Right atrium auricular region (tissue), 2 donors: ENCODE measurements around the gene MLLT10. TPM values are rescaled to one million over a fixed set of nuclear protein-coding genes. Genes with fewer than 3 reads are reported as not detected.
"Not testable (repeated sequence)": the region's sequence is repeated elsewhere in the genome, so short reads cannot be mapped to it uniquely, and the experiment has no call there.

Source experiments
- DNase-seq: peaks from one replicate; pipeline ENCODE4 v3.0.0-alpha.2; 2019; ENCODE audit warnings: low spot score
- H3K27ac ChIP-seq, 2 donors: fragments of 200-600 bp; sonication (generic); 1 replicate in 1 of 2; 2 replicates in 1 of 2; pipeline ENCODE4 v1.5.1; 2016 to 2019
- H3K27me3 ChIP-seq, 2 donors: fragments of 200-600 bp; sonication (generic); one replicate each; pipeline versions ENCODE4 v1.5.1 to v1.6.0; 2017 to 2019
- H3K36me3 ChIP-seq: fragments of 200-600 bp; sonication (generic); one replicate; pipeline ENCODE4 v1.5.1; 2016
- H3K4me1 ChIP-seq, 2 donors: fragments of 200-600 bp; sonication (generic); one replicate each; pipeline versions ENCODE4 v1.5.1 to v1.6.0; 2017 to 2019
- H3K4me3 ChIP-seq, 2 donors: fragments of 200-600 bp; sonication (generic); 1 replicate in 1 of 2; 2 replicates in 1 of 2; pipeline ENCODE4 v1.5.1; 2017 to 2019; ENCODE audit warnings: mild to moderate bottlenecking in 1 of 2, moderate library complexity in 1 of 2
- H3K9me3 ChIP-seq, 2 donors: fragments of 200-600 bp; sonication (generic); one replicate each; pipeline ENCODE4 v1.5.1; 2019
- total RNA-seq, 2 donors: library from RNA; depleted of rRNA; stranded (reverse); fragments of >200 nt; gene quantifications; one replicate each; pipeline ENCODE4 v1.1.0, GENCODE V29; 2016
- TF ChIP-seq, protein P1 (sequence below), 2 donors: fragments of 200-600 bp; sonication (generic); IDR thresholded peaks; one replicate each; pipeline ENCODE4 v1.5.1; 2019; ENCODE audit warnings: antibody characterized with exemption in 2 of 2

The MLLT10 gene
- total RNA-seq, 2 donors from 2014 or later = 18.8 to 27.2 TPM

DNA sequence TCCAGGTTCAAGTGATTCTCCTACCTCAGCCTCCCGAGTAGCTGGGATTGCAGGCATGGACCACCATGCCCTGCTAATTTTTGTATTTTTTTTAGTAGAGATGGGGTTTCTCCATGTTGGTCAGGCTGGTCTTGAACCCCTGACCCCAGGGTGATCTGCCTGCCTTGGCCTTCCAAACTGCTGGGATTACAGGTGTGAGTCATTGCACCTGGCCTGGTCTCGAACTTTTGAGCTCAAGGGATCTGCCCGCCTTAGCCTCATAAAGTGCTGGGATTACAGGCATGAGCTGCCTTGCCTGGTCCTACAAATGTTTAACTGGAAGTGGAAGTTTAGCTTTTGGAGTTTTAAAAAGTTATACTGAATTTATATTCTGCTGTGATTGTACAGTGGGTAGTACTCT lies 2.8 kb downstream of the MLLT10 start:
- Histone ChIP-seq H3K36me3 (peaks cover 49% of the 10 kb centered on the region), H3K4me1 (peaks cover 0 to 30% of the 10 kb centered on the region in 2 donors), H3K9me3 (no peaks in the 10 kb centered on the region), H3K27ac (no peak overlapping the region), H3K4me3 (no peak overlapping the region), H3K27me3 (no peaks in the 10 kb centered on the region)
- TF ChIP-seq, protein P1, sequence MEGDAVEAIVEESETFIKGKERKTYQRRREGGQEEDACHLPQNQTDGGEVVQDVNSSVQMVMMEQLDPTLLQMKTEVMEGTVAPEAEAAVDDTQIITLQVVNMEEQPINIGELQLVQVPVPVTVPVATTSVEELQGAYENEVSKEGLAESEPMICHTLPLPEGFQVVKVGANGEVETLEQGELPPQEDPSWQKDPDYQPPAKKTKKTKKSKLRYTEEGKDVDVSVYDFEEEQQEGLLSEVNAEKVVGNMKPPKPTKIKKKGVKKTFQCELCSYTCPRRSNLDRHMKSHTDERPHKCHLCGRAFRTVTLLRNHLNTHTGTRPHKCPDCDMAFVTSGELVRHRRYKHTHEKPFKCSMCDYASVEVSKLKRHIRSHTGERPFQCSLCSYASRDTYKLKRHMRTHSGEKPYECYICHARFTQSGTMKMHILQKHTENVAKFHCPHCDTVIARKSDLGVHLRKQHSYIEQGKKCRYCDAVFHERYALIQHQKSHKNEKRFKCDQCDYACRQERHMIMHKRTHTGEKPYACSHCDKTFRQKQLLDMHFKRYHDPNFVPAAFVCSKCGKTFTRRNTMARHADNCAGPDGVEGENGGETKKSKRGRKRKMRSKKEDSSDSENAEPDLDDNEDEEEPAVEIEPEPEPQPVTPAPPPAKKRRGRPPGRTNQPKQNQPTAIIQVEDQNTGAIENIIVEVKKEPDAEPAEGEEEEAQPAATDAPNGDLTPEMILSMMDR (IDR thresholded peaks at IDR 0.05) = no peak
- DNase-seq = no peak

DNA sequence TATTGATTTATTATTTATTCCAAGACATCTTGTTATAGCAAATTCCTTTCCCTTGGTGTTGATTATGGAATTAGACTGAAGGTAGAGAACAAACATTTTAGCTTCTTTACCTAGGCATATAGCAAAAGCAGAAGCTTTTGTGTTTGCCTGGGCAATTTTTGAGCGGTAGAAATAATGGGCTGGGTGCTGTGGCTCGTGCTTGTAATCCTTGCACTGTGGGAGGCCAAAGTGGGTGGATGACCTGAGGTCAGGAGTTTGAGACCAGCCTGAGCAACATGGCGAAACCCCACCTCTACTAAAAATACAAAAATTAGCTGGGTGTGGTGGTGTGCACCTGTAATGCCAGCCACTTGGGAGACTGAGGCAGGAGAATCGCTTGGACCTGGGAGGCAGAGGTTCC lies 6.7 kb downstream of the MLLT10 start:
- H3K4me3 ChIP-seq, H3K27ac ChIP-seq, H3K27me3 ChIP-seq, H3K9me3 ChIP-seq, DNase-seq: not testable (repeated sequence)
- Histone ChIP-seq H3K4me1 (peaks cover 0 to 10% of the 10 kb centered on the region in 2 donors), H3K36me3 (peaks cover 81% of the 10 kb centered on the region)

DNA sequence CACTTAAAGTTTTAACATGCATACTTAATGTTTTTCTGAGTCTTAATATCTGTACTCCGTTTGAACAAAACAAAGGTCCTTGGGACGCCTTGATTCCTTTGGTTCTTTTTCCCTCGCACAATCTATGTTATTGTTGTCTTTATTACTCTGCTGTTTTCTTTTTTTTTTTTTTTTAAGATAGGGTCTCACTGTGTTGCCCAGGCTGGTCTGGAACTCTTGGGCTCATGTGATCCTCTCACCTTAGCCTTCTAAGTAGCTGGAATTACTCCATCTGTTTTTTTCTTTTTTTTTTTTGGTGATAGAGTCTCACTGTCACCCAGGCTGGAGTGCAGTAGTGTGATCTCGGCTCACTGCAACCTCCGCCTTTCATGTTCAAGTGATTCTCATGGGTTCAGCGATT lies 13.2 kb downstream of the MLLT10 start:
- no peaks in the 10 kb centered on the region for H3K9me3 ChIP-seq
- H3K4me1 ChIP-seq = no peaks in the 10 kb centered on the region
- no peak overlapping the region for H3K27ac ChIP-seq
- peaks cover 53% of the 10 kb centered on the region for H3K36me3 ChIP-seq
- no peak for DNase-seq
- H3K27me3 ChIP-seq = no peaks in the 10 kb centered on the region
- H3K4me3 ChIP-seq = no peak overlapping the region
- TF ChIP-seq, protein P1 (IDR thresholded peaks at IDR 0.05) = no peak

DNA sequence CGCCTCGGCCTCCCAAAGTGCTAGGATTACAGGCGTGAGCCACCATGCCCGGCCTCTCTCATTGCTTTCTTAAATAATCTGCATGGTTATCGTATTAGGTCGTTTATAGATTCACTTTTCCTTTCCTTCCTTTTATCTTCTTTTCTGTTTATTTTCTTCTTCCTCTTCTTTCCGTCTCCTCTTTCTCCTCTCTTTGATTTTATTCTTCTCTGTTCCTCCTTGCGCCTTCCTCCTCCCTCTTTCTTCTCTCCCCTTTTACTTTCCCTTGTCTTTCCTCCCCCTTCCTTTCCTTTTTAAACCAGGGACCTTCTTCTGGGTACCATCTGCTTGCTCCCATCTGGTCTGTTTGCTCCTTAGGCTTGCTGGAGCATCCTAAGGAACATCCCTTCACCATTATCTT lies 18.6 kb downstream of the MLLT10 start:
- peaks cover 35% of the 10 kb centered on the region for H3K36me3 ChIP-seq
- H3K4me3 ChIP-seq = no peak overlapping the region
- no peaks in the 10 kb centered on the region for H3K4me1 ChIP-seq
- no peaks in the 10 kb centered on the region for H3K27me3 ChIP-seq
- DNase-seq = no peak
- H3K27ac ChIP-seq = no peak overlapping the region
- H3K9me3 ChIP-seq = no peaks in the 10 kb centered on the region
- TF ChIP-seq, protein P1 (IDR thresholded peaks at IDR 0.05) = no peak

DNA sequence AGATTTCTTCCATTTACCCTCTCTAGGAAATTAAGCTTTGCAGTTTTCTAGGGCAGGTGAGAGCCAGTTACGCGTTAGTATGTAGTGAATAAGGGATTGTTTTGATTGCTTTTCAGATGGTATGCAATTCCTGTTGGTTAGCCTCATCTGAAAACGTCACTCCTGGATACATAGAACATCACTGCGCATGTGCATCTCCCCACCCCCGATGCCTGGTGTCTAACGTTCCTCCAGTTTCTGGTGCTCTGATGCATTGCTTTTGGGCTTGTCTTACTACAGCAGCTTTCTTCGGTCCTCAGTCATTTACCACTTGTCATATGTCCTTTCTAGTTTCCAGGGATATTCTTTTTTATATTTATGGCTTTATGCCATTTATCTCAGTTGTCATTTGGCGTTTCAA lies 22.5 kb downstream of the MLLT10 start:
- Histone ChIP-seq H3K27ac (no peak overlapping the region), H3K36me3 (peaks cover 49% of the 10 kb centered on the region), H3K4me1 (peaks cover 0 to 4% of the 10 kb centered on the region in 2 donors), H3K27me3 (no peaks in the 10 kb centered on the region), H3K4me3 (no peak overlapping the region), H3K9me3 (no peaks in the 10 kb centered on the region)
- DNase-seq = no peak
- TF ChIP-seq, protein P1 (IDR thresholded peaks at IDR 0.05) = no peak

DNA sequence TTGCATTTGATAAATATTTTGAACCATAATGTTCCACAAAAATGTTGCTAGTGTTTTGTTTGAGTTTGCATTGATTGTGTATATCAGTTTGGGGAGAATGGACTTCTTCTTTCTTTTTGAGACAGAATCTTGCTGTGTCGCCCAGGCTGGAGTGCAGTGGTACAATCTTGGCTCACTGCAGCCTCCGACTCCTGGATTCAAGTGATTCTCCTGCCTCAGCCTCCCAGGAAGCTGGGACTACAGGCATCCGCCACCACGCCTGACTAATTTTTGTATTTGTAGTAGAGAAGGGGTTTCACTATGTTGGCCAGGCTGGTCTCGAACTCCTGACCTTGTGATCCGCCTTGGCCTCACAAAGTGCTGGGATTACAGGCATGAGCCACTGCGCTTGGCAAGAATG lies 25.0 kb downstream of the MLLT10 start:
- not testable (repeated sequence) for H3K27ac ChIP-seq, H3K27me3 ChIP-seq, H3K9me3 ChIP-seq, H3K4me3 ChIP-seq, H3K4me1 ChIP-seq, DNase-seq
- peaks cover 36% of the 10 kb centered on the region for H3K36me3 ChIP-seq

DNA sequence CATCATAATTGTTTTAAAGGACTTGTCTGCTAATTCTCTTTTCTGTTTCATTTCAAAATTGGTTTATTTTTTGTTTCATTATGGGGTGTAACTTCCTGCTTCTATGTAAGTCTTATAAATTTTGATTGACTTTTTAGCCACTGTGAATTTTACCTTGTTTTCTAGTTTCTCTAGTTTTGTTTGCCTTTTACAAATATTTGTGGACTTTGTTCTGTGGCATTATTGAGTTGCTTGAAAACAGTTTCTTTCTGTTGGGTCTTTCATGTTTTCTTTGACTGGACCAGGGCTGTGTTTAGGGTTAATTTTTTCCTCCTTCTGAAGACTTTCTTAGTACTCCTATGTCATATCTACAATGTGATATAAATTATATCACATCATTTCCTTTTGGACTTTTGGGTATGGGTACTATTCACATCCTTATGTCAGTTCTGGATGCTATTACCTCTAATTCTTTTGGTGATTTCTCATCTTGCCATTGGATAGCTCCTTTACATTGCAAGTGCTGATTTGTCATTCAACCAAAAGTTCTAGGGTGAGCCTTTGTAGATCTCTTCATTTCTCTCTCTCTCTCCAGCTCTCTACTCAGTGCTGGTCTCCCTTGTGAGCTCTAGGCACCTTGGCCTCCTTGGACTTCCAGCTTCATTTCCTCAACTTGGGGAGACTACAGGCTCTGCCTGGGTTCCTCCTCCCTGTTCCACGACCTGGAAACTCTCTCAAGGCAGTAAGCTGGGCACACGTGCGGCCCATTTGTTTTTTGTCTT lies 36.9 kb downstream of the MLLT10 start:
- Histone ChIP-seq H3K27ac (no peak overlapping the region), H3K36me3 (peaks cover 3% of the 10 kb centered on the region), H3K4me3 (no peak overlapping the region), H3K4me1 (peaks cover 0 to 40% of the 10 kb centered on the region in 2 donors), H3K27me3 (no peaks in the 10 kb centered on the region), H3K9me3 (no peaks in the 10 kb centered on the region)
- TF ChIP-seq, protein P1 (IDR thresholded peaks at IDR 0.05) = no peak
- no peak for DNase-seq
